A549 (cell line): ENCODE data around the gene PPM1L. TPM values are rescaled to one million over a fixed set of nuclear protein-coding genes. Genes with fewer than 3 reads are reported as not detected.
"Not testable (repeated sequence)": the region's sequence is repeated elsewhere in the genome, so short reads cannot be mapped to it uniquely, and the experiment has no call there.

ENCODE experiments used
- ATAC-seq, 2 experiments: fragments of 200-7000 bp in 1 of 2; fragments of >200 bp in 1 of 2; cut with Nextera tagmentation in 1 of 2; cut with Tn5 transposase in 1 of 2; 3 replicates each; pipeline versions ENCODE4 v1.8.0 to v1.9.1; 2018 to 2020; ENCODE audit warnings: mild to moderate bottlenecking in 1 of 2, moderate library complexity in 1 of 2
- CTCF ChIA-PET: fragments of 300-600 bp; sonication (Branson Sonifier 250); formaldehyde crosslinking; extraction: SDS; loops from one replicate; lab custom pipeline; 2021; ENCODE audit warnings: antibody characterized with exemption, inconsistent platforms; lab: Yijun Ruan, JAX
- POLR2A ChIA-PET: fragments of 350-600 bp; formaldehyde crosslinking; extraction: SDS; loops from one replicate; lab custom pipeline; 2021; ENCODE audit warnings: antibody characterized with exemption, inconsistent platforms; lab: Yijun Ruan, JAX
- DNase-seq, 2 experiments: peaks; one replicate each; pipeline versions ENCODE4 v3.0.0 to v3.0.0-alpha.2; 2011 to 2016; ENCODE audit warnings: low read depth in 1 of 2, low spot score in 1 of 2
- FAIRE-seq: peaks from 2 replicates; lab custom pipeline; 2011; peaks lifted over from hg19 to GRCh38; lab: Jason Lieb, UNC
- H3K27ac ChIP-seq, 2 experiments: fragments of >200 bp; sonication (Bioruptor Twin); formaldehyde crosslinking; 3 replicates each; pipeline ENCODE4 v1.5.1; 2016 to 2017
- H3K4me1 ChIP-seq: fragments of >200 bp; sonication (Bioruptor Twin); formaldehyde crosslinking; 3 replicates; pipeline ENCODE4 v1.6.1; 2016
- H3K4me2 ChIP-seq: fragments of >200 bp; sonication (Bioruptor Twin); formaldehyde crosslinking; 3 replicates; pipeline ENCODE4 v1.6.1; 2016
- H3K4me3 ChIP-seq: fragments of >200 bp; sonication (Bioruptor Twin); formaldehyde crosslinking; 3 replicates; pipeline ENCODE4 v1.5.1; 2016
- H3K9me3 ChIP-seq: fragments of >200 bp; sonication (Bioruptor Twin); formaldehyde crosslinking; 3 replicates; pipeline ENCODE4 v1.6.1; 2016
- BHLHE40 ChIP-seq: IDR thresholded peaks from 2 replicates; pipeline ENCODE4 v1.6.1; 2012; ENCODE audit warnings: low read depth, low read length, inconsistent platforms
- CHD2 ChIP-seq: fragments of 150-350 bp; IDR thresholded peaks from 2 replicates; pipeline ENCODE4 v1.6.1; 2014; ENCODE audit warnings: low read length; ENCODE audit not compliant: partially characterized antibody
- EHF ChIP-seq: fragments of 250-450 bp; sonication (Bioruptor Pico); IDR thresholded peaks from 2 replicates; pipeline ENCODE4 v1.5.0; 2020; ENCODE audit warnings: mild to moderate bottlenecking
- EHMT2 ChIP-seq: fragments of 200-600 bp; sonication (generic); IDR thresholded peaks from 2 replicates; pipeline ENCODE4 v1.6.1; 2016; ENCODE audit warnings: antibody characterized with exemption, low read depth, mild to moderate bottlenecking, moderate library complexity
- FOSL2 ChIP-seq, 2 experiments: fragments of 450-650 bp in 1 of 2; fragments of >200 bp in 1 of 2; sonication (Bioruptor Twin) in 1 of 2; formaldehyde crosslinking; IDR thresholded peaks; 2 replicates each; pipeline versions ENCODE4 v1.5.0 to v1.6.1; 2016 to 2020; ENCODE audit warnings: mild to moderate bottlenecking in 1 of 2, moderate library complexity in 1 of 2
- GATA3 ChIP-seq: IDR thresholded peaks from 2 replicates; pipeline ENCODE4 v1.6.1; 2012; ENCODE audit warnings: borderline replicate concordance
- HEYL ChIP-seq: fragments of 250-450 bp; sonication (Bioruptor Pico); IDR thresholded peaks from 2 replicates; pipeline ENCODE4 v1.8.0; 2021; ENCODE audit warnings: mild to moderate bottlenecking, moderate library complexity
- HOXB13 ChIP-seq: fragments of 250-450 bp; sonication (Bioruptor Pico); IDR thresholded peaks from 2 replicates; pipeline ENCODE4 v1.5.0; 2020; ENCODE audit warnings: low read depth, mild to moderate bottlenecking, moderate library complexity
- JUN ChIP-seq, 2 experiments: fragments of >200 bp; sonication (Bioruptor Twin); formaldehyde crosslinking; IDR thresholded peaks; 2 replicates in 1 of 2; 3 replicates in 1 of 2; pipeline ENCODE4 v1.6.1; 2016 to 2017
- JUNB ChIP-seq: fragments of >200 bp; sonication (Bioruptor Twin); formaldehyde crosslinking; IDR thresholded peaks from 2 replicates; pipeline ENCODE4 v1.6.1; 2016
- MAZ ChIP-seq: fragments of 150-350 bp; IDR thresholded peaks from 2 replicates; pipeline ENCODE4 v1.6.1; 2014; ENCODE audit warnings: antibody characterized with exemption, low read depth, low read length, borderline replicate concordance
- MYC ChIP-seq: IDR thresholded peaks from 2 replicates; pipeline ENCODE4 v1.6.1; 2012; ENCODE audit warnings: mild to moderate bottlenecking, inconsistent platforms, low read length, improper control_type of control experiment, borderline replicate concordance
- NR3C1 ChIP-seq: fragments of >200 bp; sonication (Bioruptor Twin); formaldehyde crosslinking; IDR thresholded peaks from 3 replicates; pipeline ENCODE4 v1.6.1; 2017
- POLR2AphosphoS2 ChIP-seq: conservative IDR thresholded peaks from 2 replicates; pipeline ENCODE4 v1.6.1; 2012; ENCODE audit warnings: low read length, improper control_type of control experiment, inconsistent platforms
- RARB ChIP-seq: fragments of 250-450 bp; sonication (Bioruptor Pico); IDR thresholded peaks from 2 replicates; pipeline ENCODE4 v1.8.0; 2021; ENCODE audit warnings: mild to moderate bottlenecking, moderate library complexity
- RFX5 ChIP-seq: fragments of 450-650 bp; IDR thresholded peaks from 2 replicates; pipeline ENCODE4 v1.7.1; 2014; ENCODE audit warnings: antibody characterized with exemption, mild to moderate bottlenecking, moderate library complexity
- RNF2 ChIP-seq: fragments of 200-600 bp; sonication (generic); IDR thresholded peaks from 2 replicates; pipeline ENCODE4 v1.6.1; 2016; ENCODE audit warnings: low read depth, mild to moderate bottlenecking, antibody characterized with exemption, moderate library complexity, borderline replicate concordance
- TFCP2L1 ChIP-seq: fragments of 250-450 bp; sonication (Bioruptor Pico); IDR thresholded peaks from 2 replicates; pipeline ENCODE4 v1.5.0; 2021; ENCODE audit warnings: mild to moderate bottlenecking
- ZSCAN20 ChIP-seq: fragments of 250-450 bp; sonication (Bioruptor Pico); IDR thresholded peaks from 2 replicates; pipeline ENCODE4 v1.8.0; 2022; ENCODE audit warnings: mild to moderate bottlenecking, moderate library complexity
- WGBS: methylation state at CpG from one replicate; pipeline ENCODE4 v1.1.6; 2017; ENCODE audit errors: missing lambda C conversion rate; 5-methylcytosine and 5-hydroxymethylcytosine counted together
- polyA plus RNA-seq, 4 experiments: library from polyadenylated mRNA; depleted of rRNA in 3 of 4; stranded (reverse); fragments of >200 nt; fragmentation: RNase III in 1 of 4; extraction: RNeasy Plus Mini Kit Qiagen cat#74134 plus additional on column Dnase treatment in 1 of 4; gene quantifications; 2 replicates in 3 of 4; 3 replicates in 1 of 4; pipeline ENCODE4 v1.2.3, GENCODE V29; 2011 to 2017
- TF ChIP-seq, protein P1 (sequence below): fragments of 150-350 bp; IDR thresholded peaks from 2 replicates; pipeline ENCODE4 v1.6.1; 2014; ENCODE audit warnings: low read depth, mild to moderate bottlenecking, low read length
- TF ChIP-seq, protein P2 (sequence below): fragments of 250-450 bp; sonication (Bioruptor Pico); IDR thresholded peaks from 2 replicates; pipeline ENCODE4 v1.5.0; 2020; ENCODE audit warnings: low read depth, mild to moderate bottlenecking, moderate library complexity

PPM1L gene
- polyA plus RNA-seq, 2 of the 4 experiments (the other 2 are of a cell fraction): 0.27 to 0.45 TPM

DNA sequence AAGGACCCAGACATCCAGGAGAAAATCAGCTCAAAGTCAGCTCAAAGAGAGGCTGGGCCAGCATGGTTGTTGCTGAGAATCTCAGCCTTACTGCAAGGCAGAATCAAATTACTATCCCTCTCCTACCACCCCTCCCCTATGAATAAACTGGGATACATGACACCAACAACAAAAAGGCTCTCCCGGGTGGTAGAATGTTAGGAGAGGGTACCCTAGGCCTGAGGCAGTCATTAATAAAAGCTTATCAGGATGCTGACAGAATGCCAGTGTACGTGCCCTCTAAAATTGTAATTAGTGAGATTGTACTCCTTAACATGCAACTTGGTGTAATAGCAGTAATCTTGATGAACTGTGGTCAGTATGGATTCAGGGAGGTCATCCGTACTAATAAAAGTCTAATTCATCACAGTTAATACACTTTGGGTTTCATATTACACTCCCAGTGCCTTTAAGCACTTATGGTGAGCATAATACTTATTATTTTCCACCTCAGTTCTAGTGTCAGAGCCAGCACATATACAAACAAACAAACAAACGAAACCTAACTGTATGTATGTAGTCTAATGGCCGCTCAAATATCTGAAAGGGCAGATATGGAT is 272.6 kb downstream of the PPM1L start:
- H3K4me2 ChIP-seq: no peak overlapping the region
- WGBS: 26% methylated on average over 5 of the region's 5 CpGs
- FAIRE-seq: no peak
- TF ChIP-seq POLR2AphosphoS2: no peak
- TF ChIP-seq BHLHE40: no peak
- TF ChIP-seq, protein P1, sequence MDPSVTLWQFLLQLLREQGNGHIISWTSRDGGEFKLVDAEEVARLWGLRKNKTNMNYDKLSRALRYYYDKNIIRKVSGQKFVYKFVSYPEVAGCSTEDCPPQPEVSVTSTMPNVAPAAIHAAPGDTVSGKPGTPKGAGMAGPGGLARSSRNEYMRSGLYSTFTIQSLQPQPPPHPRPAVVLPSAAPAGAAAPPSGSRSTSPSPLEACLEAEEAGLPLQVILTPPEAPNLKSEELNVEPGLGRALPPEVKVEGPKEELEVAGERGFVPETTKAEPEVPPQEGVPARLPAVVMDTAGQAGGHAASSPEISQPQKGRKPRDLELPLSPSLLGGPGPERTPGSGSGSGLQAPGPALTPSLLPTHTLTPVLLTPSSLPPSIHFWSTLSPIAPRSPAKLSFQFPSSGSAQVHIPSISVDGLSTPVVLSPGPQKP: no peak
- no peak for TF ChIP-seq MYC
- no peak for TF ChIP-seq RNF2
- TF ChIP-seq EHF: no peak
- ChIA-PET CTCF (no interaction called here), POLR2A (no interaction called here)
- DNase-seq: no peak
- H3K9me3 ChIP-seq: peaks cover 6% of the 10 kb centered on the region
- H3K27ac ChIP-seq: no peak overlapping the region
- H3K4me3 ChIP-seq: no peak overlapping the region
- ATAC-seq: no peak
- no peaks in the 10 kb centered on the region for H3K4me1 ChIP-seq

DNA sequence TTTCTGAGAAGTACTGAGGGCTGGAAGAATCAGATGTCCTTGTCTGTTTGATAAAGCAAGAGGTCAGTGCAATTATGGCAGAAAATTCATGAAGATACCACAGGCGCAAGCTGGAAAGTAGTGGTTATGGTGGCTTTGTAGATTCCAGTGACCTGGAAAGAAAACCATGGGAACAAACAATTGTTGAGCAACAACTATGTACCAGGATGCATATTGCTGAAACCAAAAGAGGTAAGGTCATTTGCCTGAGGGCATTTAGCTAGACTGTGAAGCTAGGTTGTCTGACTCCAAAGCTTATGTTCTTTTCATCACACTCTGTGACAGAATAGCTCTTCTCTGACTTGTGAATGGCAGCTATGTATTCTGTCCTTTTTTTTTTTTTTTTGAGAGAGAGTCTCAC is 275.1 kb downstream of the PPM1L start:
- Histone ChIP-seq H3K4me1 (no peaks in the 10 kb centered on the region), H3K4me2 (no peak overlapping the region), H3K4me3 (no peak overlapping the region), H3K27ac (no peak overlapping the region), H3K9me3 (no peaks in the 10 kb centered on the region)
- ChIA-PET CTCF (interaction anchor here (0.7 kb wide), 1 partner anchor 449 kb away, joined by 3 read pairs; no protein-coding TSS in a partner anchor), POLR2A (no interaction called here)
- ATAC-seq: no peak
- no peak for FAIRE-seq
- TF ChIP-seq POLR2AphosphoS2: no peak
- TF ChIP-seq CHD2: no peak
- no peak for TF ChIP-seq HOXB13 (CRISPR knock-in tag)
- TF ChIP-seq, protein P1: no peak
- no peak for TF ChIP-seq BHLHE40
- no peak for TF ChIP-seq TFCP2L1
- no peak for TF ChIP-seq HEYL (CRISPR knock-in tag)
- no peak for TF ChIP-seq GATA3
- TF ChIP-seq ZSCAN20: no peak
- no peak for TF ChIP-seq JUN (IDR thresholded peaks at IDR 0.05)
- TF ChIP-seq MAZ: no peak
- TF ChIP-seq RARB (CRISPR knock-in tag): no peak
- no peak for TF ChIP-seq NR3C1
- TF ChIP-seq JUNB: no peak
- no peak for TF ChIP-seq RFX5
- TF ChIP-seq, protein P2, sequence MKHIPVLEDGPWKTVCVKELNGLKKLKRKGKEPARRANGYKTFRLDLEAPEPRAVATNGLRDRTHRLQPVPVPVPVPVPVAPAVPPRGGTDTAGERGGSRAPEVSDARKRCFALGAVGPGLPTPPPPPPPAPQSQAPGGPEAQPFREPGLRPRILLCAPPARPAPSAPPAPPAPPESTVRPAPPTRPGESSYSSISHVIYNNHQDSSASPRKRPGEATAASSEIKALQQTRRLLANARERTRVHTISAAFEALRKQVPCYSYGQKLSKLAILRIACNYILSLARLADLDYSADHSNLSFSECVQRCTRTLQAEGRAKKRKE (CRISPR knock-in tag): no peak
- TF ChIP-seq EHMT2: no peak
- no peak for TF ChIP-seq FOSL2 (IDR thresholded peaks at IDR 0.05)
- no peak for TF ChIP-seq FOSL2 (CRISPR knock-in tag; IDR thresholded peaks at IDR 0.05)
- DNase-seq: no peak
- 84% methylated on average over 1 of the region's 1 CpG for WGBS

DNA sequence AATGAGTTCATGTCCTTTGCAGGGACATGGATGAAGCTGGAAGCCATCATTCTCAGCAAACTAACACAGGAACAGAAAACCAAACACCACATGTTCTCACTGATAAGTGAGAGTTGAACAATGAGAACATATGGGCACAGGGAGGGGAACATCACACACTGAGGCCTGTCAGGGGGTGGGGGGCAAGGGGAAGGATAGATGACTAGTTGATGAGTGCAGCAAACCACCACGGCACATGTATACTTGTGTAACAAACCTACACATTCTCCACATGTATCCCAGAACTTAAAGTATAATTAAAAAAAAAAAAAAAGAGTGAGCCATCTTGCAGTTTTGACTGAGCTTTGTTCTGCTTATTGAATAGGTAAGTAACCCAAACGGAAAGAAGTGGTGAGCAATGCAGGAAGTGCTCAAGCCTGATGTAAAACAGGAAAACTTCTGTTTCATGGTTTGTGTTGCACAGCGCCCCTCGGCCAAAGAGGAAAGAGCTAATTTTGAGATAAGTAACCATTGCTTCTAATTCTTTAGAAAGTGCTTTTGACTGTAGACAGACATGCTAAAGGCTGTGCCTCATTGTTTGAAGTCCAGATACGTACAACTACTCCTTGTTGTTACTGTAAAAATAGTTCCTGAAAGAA is 279.0 kb downstream of the PPM1L start:
- CTCF ChIA-PET, H3K9me3 ChIP-seq, POLR2A ChIA-PET, H3K4me1 ChIP-seq, FAIRE-seq, ATAC-seq, H3K4me2 ChIP-seq, H3K4me3 ChIP-seq, DNase-seq, H3K27ac ChIP-seq: not testable (repeated sequence)
- WGBS: 38% methylated on average over 5 of the region's 5 CpGs
